SU-DHL-6 (cell line): ENCODE measurements around the gene RASGRP1.

Source experiments
- H2AFZ ChIP-seq: fragments of 200-600 bp; sonication (generic); 2 replicates; pipeline ENCODE4 v1.6.1; 2014; ENCODE audit warnings: low read depth, mild to moderate bottlenecking, moderate library complexity, mixed read lengths, antibody characterized with exemption, low read length; ENCODE audit not compliant: severe bottlenecking
- H3F3A ChIP-seq: fragments of 200-600 bp; shearing (Covaris generic); 2 replicates; pipeline ENCODE4 v1.6.0; 2016; ENCODE audit warnings: antibody characterized with exemption, mild to moderate bottlenecking; ENCODE audit not compliant: insufficient read depth
- H3K27ac ChIP-seq: fragments of 200-600 bp; sonication (generic); 2 replicates; pipeline ENCODE4 v1.5.1; 2016; ENCODE audit warnings: low read depth, mild to moderate bottlenecking, low read length, moderate library complexity, mixed read lengths
- H3K27me3 ChIP-seq: fragments of 200-600 bp; sonication (generic), shearing (Covaris generic); 2 replicates; pipeline ENCODE4 v1.6.0; 2014; ENCODE audit warnings: mild to moderate bottlenecking, low read length
- H3K36me3 ChIP-seq: fragments of 200-600 bp; sonication (generic); 2 replicates; pipeline ENCODE4 v1.6.1; 2014; ENCODE audit warnings: mild to moderate bottlenecking, low read length, mixed read lengths
- H3K4me2 ChIP-seq: fragments of 300-600, 200-600 bp; shearing (Covaris generic), sonication (generic); 2 replicates; pipeline ENCODE4 v1.6.0; 2014; ENCODE audit warnings: low read length, low read depth, mild to moderate bottlenecking; ENCODE audit not compliant: poor library complexity, severe bottlenecking
- H3K4me3 ChIP-seq: fragments of 200-600 bp; sonication (generic); 2 replicates; pipeline ENCODE4 v1.5.1; 2014; ENCODE audit warnings: antibody characterized with exemption, low read length, mild to moderate bottlenecking, mixed read lengths; ENCODE audit not compliant: insufficient read depth, poor library complexity, severe bottlenecking
- H3K79me2 ChIP-seq: fragments of 200-600 bp; sonication (generic); 2 replicates; pipeline ENCODE4 v1.6.1; 2014; ENCODE audit warnings: mild to moderate bottlenecking, low read length, moderate library complexity; ENCODE audit not compliant: insufficient read depth
- H3K9ac ChIP-seq: fragments of 200-600 bp; sonication (generic); 2 replicates; pipeline ENCODE4 v1.7.0; 2014; ENCODE audit warnings: mild to moderate bottlenecking, low read length
- H3K9me2 ChIP-seq: fragments of 200-600 bp; sonication (generic); replicated peaks from 2 replicates; pipeline ENCODE4 v1.6.1; 2014; ENCODE audit warnings: low read length; ENCODE audit not compliant: insufficient read depth
- H3K9me3 ChIP-seq: fragments of 200-600 bp; sonication (generic); 2 replicates; pipeline ENCODE4 v1.6.1; 2014; ENCODE audit warnings: low read length, mixed read lengths; ENCODE audit not compliant: insufficient read depth
- H4K20me1 ChIP-seq: fragments of 200-600 bp; sonication (generic); 2 replicates; pipeline ENCODE4 v1.6.1; 2014; ENCODE audit warnings: low read depth, mild to moderate bottlenecking, antibody characterized with exemption, low read length, moderate library complexity, mixed read lengths
- EZH2phosphoT487 ChIP-seq: fragments of 200-600 bp; sonication (generic), shearing (Covaris generic); conservative IDR thresholded peaks from 2 replicates; pipeline ENCODE4 v1.6.1; 2018; ENCODE audit warnings: mild to moderate bottlenecking, antibody characterized with exemption, low read length, moderate library complexity, mixed read lengths
- TF ChIP-seq, protein P1 (sequence below): fragments of 200-600 bp; sonication (generic); IDR thresholded peaks from one replicate; pipeline ENCODE4 v1.5.1; 2017; ENCODE audit warnings: antibody characterized with exemption, mild to moderate bottlenecking, low read length, moderate library complexity; ENCODE audit not compliant: insufficient read depth, poor library complexity, severe bottlenecking

The RASGRP1 gene

DNA sequence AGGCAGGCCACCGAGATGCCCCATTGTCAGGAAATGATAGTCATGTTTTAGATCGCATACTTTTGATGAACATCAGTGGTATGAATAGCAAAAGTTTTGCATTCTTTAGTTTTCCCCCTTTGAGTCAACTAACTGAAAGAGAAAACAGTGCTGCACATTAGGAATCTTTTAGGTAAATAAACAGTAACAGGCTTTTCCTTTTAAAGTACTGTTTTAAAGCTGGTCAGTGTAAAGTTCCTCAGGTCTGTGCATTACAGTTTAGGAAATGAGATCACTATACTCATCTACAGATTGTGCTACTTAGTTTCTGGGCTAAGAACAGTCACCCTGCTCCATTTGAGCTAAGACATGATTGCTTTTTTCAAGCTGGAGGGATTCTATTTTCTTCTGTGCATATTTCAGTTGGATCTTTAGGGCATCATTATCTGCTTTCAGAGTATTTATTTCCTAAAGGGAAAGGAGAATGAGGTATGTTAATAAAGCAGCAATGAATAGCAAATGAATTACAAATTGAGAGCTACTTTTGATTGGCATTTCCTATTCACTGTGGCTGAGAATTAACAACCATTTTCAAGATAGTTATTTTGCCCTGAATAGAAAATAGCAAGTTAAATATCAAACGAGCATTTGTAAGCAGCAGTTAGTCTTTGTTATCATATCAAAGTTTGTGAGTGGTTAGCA is 74.2 kb downstream of the RASGRP1 start:
- Histone ChIP-seq H3K79me2 (no peaks in the 10 kb centered on the region), H3F3A (no peaks in the 10 kb centered on the region), H3K9me2 (no peaks in the 10 kb centered on the region), H2AFZ (no peak overlapping the region), H3K36me3 (peaks cover 10% of the 10 kb centered on the region; the same call in 1 of the 2 replicates), H3K9ac (no peak overlapping the region), H3K9me3 (no peaks in the 10 kb centered on the region), H3K27ac (no peak overlapping the region), H4K20me1 (no peaks in the 10 kb centered on the region), H3K4me2 (no peak overlapping the region), H3K27me3 (no peaks in the 10 kb centered on the region), H3K4me3 (no peak overlapping the region)
- no peak for TF ChIP-seq EZH2phosphoT487
- TF ChIP-seq, protein P1, sequence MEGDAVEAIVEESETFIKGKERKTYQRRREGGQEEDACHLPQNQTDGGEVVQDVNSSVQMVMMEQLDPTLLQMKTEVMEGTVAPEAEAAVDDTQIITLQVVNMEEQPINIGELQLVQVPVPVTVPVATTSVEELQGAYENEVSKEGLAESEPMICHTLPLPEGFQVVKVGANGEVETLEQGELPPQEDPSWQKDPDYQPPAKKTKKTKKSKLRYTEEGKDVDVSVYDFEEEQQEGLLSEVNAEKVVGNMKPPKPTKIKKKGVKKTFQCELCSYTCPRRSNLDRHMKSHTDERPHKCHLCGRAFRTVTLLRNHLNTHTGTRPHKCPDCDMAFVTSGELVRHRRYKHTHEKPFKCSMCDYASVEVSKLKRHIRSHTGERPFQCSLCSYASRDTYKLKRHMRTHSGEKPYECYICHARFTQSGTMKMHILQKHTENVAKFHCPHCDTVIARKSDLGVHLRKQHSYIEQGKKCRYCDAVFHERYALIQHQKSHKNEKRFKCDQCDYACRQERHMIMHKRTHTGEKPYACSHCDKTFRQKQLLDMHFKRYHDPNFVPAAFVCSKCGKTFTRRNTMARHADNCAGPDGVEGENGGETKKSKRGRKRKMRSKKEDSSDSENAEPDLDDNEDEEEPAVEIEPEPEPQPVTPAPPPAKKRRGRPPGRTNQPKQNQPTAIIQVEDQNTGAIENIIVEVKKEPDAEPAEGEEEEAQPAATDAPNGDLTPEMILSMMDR = no peak

DNA sequence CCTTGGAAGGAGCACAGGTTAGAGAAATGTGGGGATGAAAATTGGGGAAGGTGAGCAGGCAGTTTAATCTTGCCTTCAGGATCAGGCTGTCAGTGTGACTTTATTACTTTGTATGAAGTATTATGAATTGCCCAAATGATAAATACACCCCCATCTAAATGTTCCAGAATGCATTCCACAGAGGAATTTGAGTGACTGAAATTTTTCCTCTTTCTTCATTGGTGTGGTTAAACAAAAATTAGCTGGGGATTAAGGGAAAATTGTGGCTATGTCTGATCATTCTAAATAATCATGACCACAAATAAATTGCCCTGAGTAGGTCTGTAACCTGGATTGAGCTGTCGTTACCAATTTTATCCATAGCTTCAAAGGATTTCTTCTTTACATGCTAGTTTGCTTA is 77.2 kb downstream of the RASGRP1 start:
- Histone ChIP-seq H3K9me2 (no peaks in the 10 kb centered on the region), H3K36me3 (peaks cover 10% of the 10 kb centered on the region; the same call in 1 of the 2 replicates), H3K4me2 (no peak overlapping the region), H3K9ac (no peak overlapping the region), H3K27me3 (no peaks in the 10 kb centered on the region), H3K9me3 (no peaks in the 10 kb centered on the region), H3K4me3 (no peak overlapping the region), H3F3A (no peaks in the 10 kb centered on the region), H3K27ac (no peak overlapping the region), H4K20me1 (no peaks in the 10 kb centered on the region), H2AFZ (no peak overlapping the region), H3K79me2 (no peaks in the 10 kb centered on the region)
- TF ChIP-seq, protein P1 = no peak

DNA sequence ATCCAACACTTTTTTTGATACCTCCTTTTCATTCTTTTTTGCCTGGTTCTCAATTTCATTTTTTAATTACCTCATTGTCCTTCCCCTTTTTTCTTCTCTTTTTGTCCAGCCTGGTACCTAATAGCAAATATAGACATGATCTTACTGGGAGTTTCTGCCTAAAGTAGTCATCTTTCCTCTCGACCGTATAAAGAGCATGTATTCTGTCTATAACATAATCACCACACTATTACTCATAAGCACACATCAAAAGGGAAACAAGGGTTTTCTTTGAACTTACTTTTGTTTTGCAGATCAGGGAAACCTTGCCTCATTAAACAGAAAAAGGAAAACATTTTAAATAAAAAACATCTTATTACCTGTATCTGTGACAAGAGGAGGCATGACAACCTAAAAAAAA is 77.7 kb downstream of the RASGRP1 start:
- Histone ChIP-seq H3K9me3 (no peaks in the 10 kb centered on the region), H3F3A (no peaks in the 10 kb centered on the region), H3K79me2 (no peaks in the 10 kb centered on the region), H2AFZ (no peak overlapping the region), H3K4me2 (no peak overlapping the region), H3K9ac (no peak overlapping the region), H4K20me1 (no peaks in the 10 kb centered on the region), H3K27ac (no peak overlapping the region), H3K4me3 (no peak overlapping the region), H3K36me3 (peaks cover 10% of the 10 kb centered on the region; the same call in 1 of the 2 replicates), H3K27me3 (no peaks in the 10 kb centered on the region), H3K9me2 (no peaks in the 10 kb centered on the region)
- TF ChIP-seq, protein P1 = no peak
- no peak for TF ChIP-seq EZH2phosphoT487
